Uterus (tissue), 4 donors: ENCODE results near the gene SRRM1. TPM values are rescaled to one million over a fixed set of nuclear protein-coding genes. Genes with fewer than 3 reads are reported as not detected.

Source experiments
- DNase-seq, 2 donors: peaks; one replicate each; pipeline ENCODE4 v3.0.0-alpha.2; 2019 to 2020
- H3K27ac ChIP-seq, 2 donors: fragments of 200-600 bp; sonication (generic); 1 replicate in 1 of 2; 2 replicates in 1 of 2; pipeline ENCODE4 v1.5.1; 2016 to 2018
- H3K27me3 ChIP-seq, 2 donors: fragments of 200-600 bp; sonication (generic); one replicate each; pipeline ENCODE4 v1.5.1; 2018 to 2019; ENCODE audit warnings: control low read depth in 1 of 2
- H3K36me3 ChIP-seq, 2 donors: fragments of 200-600 bp; sonication (generic); one replicate each; pipeline ENCODE4 v1.5.1; 2019; ENCODE audit warnings: control low read depth in 1 of 2
- H3K4me1 ChIP-seq, 2 donors: fragments of 200-600 bp; sonication (generic); one replicate each; pipeline ENCODE4 v1.5.1; 2018 to 2019; ENCODE audit warnings: control low read depth in 1 of 2
- H3K4me3 ChIP-seq, 2 donors: fragments of 200-600 bp; sonication (generic); 1 replicate in 1 of 2; 2 replicates in 1 of 2; pipeline ENCODE4 v1.5.1; 2018 to 2019; ENCODE audit warnings: mild to moderate bottlenecking in 1 of 2
- H3K9me3 ChIP-seq, 2 donors: fragments of 200-600 bp; sonication (generic); one replicate each; pipeline ENCODE4 v1.5.1; 2019; ENCODE audit warnings: control low read depth in 1 of 2
- CTCF ChIP-seq, 4 experiments: fragments of 200-600 bp in 2 of 4; fragments of 450-650 bp in 2 of 4; sonication (generic) in 2 of 4; IDR thresholded peaks; one replicate each; pipeline ENCODE4 v1.5.1; 2016 to 2019; ENCODE audit warnings: antibody characterized with exemption in 4 of 4, mild to moderate bottlenecking in 2 of 4, moderate library complexity in 1 of 4
- POLR2A ChIP-seq, 2 donors: fragments of 450-650 bp; IDR thresholded peaks; one replicate each; pipeline ENCODE4 v1.6.1; 2016; ENCODE audit warnings: antibody characterized with exemption in 2 of 2, mild to moderate bottlenecking in 1 of 2, moderate library complexity in 1 of 2
- intact Hi-C: fragments of 100-400 bp; cut with DNase I; formaldehyde crosslinking; loops from one replicate; pipeline ENCODE4 v1.15.1; 2023; ENCODE audit warnings: low total_unique reads
- total RNA-seq, 4 donors: library from RNA; depleted of rRNA in 3 of 4; stranded (reverse); fragments of >200 nt in 3 of 4; gene quantifications; one replicate each; pipeline versions ENCODE4 v1.1.0 to v1.2.4, GENCODE V29; 2014 to 2023
- donor health status: DM: yes; HTN: yes; CAD: no.

SRRM1 gene
- total RNA-seq, 4 donors from 2014 or later = 92.6 to 177 (median 129) TPM

GRCh38 chr1:24643363-24644099 is 429 bp downstream of the SRRM1 start:
- intact Hi-C loops = no loop called here
- H3K27ac ChIP-seq = peak overlapping the region; percentile 83 to 94
- no peaks in the 10 kb centered on the region for H3K27me3 ChIP-seq
- H3K36me3 ChIP-seq = no peaks in the 10 kb centered on the region
- H3K4me1 ChIP-seq = peaks cover 0 to 8% of the 10 kb centered on the region in 2 donors
- no peaks in the 10 kb centered on the region for H3K9me3 ChIP-seq
- peak overlapping the region; percentile 72 to 85 for H3K4me3 ChIP-seq
- no peak for TF ChIP-seq CTCF (IDR thresholded peaks at IDR 0.05)
- TF ChIP-seq POLR2A (IDR thresholded peaks at IDR 0.05) = no peak
- peak in 1 of 2 donors; percentile 27 for DNase-seq

- H3K4me3 ChIP-seq = peak overlapping the region; percentile 72 to 85
- H3K36me3 ChIP-seq = no peaks in the 10 kb centered on the region
- peaks cover 0 to 8% of the 10 kb centered on the region in 2 donors for H3K4me1 ChIP-seq
- H3K27ac ChIP-seq = peak overlapping the region; percentile 83 to 94
- H3K9me3 ChIP-seq = no peaks in the 10 kb centered on the region
- intact Hi-C loops = no loop called here
- H3K27me3 ChIP-seq = no peaks in the 10 kb centered on the region
- no peak for TF ChIP-seq CTCF (IDR thresholded peaks at IDR 0.05)
- TF ChIP-seq POLR2A (IDR thresholded peaks at IDR 0.05) = no peak
- no peak for DNase-seq
These were observed 940 bp downstream of the SRRM1 start for GRCh38 chr1:24644100-24644384.

GRCh38 chr1:24648919-24649318 is 5.8 kb downstream of the SRRM1 start:
- Histone ChIP-seq H3K36me3 (no peaks in the 10 kb centered on the region), H3K9me3 (no peaks in the 10 kb centered on the region), H3K27ac (no peak overlapping the region), H3K27me3 (no peaks in the 10 kb centered on the region), H3K4me1 (peaks cover 0 to 8% of the 10 kb centered on the region in 2 donors), H3K4me3 (no peak overlapping the region)
- no peak for DNase-seq
- no peak for TF ChIP-seq POLR2A (IDR thresholded peaks at IDR 0.05)
- TF ChIP-seq CTCF (IDR thresholded peaks at IDR 0.05) = no peak
- intact Hi-C loops = no loop called here

GRCh38 chr1:24652382-24652781 is 9.3 kb downstream of the SRRM1 start:
- no peak for DNase-seq
- H3K9me3 ChIP-seq = no peaks in the 10 kb centered on the region
- intact Hi-C loops = no loop called here
- H3K36me3 ChIP-seq = no peaks in the 10 kb centered on the region
- no peak for TF ChIP-seq CTCF (IDR thresholded peaks at IDR 0.05)
- TF ChIP-seq POLR2A (IDR thresholded peaks at IDR 0.05) = no peak
- no peak overlapping the region for H3K27ac ChIP-seq
- no peaks in the 10 kb centered on the region for H3K4me1 ChIP-seq
- H3K4me3 ChIP-seq = no peak overlapping the region
- H3K27me3 ChIP-seq = no peaks in the 10 kb centered on the region

GRCh38 chr1:24654010-24654409 is 10.9 kb downstream of the SRRM1 start:
- no peak for DNase-seq
- Histone ChIP-seq H3K9me3 (no peaks in the 10 kb centered on the region), H3K27ac (no peak overlapping the region), H3K4me1 (no peaks in the 10 kb centered on the region), H3K36me3 (no peaks in the 10 kb centered on the region), H3K27me3 (no peaks in the 10 kb centered on the region), H3K4me3 (no peak overlapping the region)
- intact Hi-C loops = no loop called here
- TF ChIP-seq CTCF (IDR thresholded peaks at IDR 0.05) (no peak), POLR2A (IDR thresholded peaks at IDR 0.05) (no peak)
